B cell (primary cell): ENCODE results near the gene APLP2. TPM values are rescaled to one million over a fixed set of nuclear protein-coding genes. Genes with fewer than 3 reads are reported as not detected.
"Not testable (repeated sequence)": the region's sequence is repeated elsewhere in the genome, so short reads cannot be mapped to it uniquely, and the experiment has no call there.

Experiments used
- ATAC-seq: fragments of 200-7000 bp; cut with Tn5 transposase; one replicate; pipeline ENCODE4 v1.10.0; 2021; ENCODE audit warnings: low read depth, mild to moderate bottlenecking, moderate number of reproducible peaks, moderate library complexity
- CTCF ChIA-PET: fragments of 350-600 bp; sonication (Branson Sonifier 250); formaldehyde crosslinking; loops from one replicate; lab custom pipeline; 2021; ENCODE audit warnings: antibody characterized with exemption, inconsistent platforms; lab: Charles Lee
- POLR2A ChIA-PET: fragments of 350-600 bp; sonication (Branson Sonifier 250); formaldehyde crosslinking; loops from one replicate; lab custom pipeline; 2021; ENCODE audit warnings: antibody characterized with exemption; lab: Charles Lee
- DNase-seq: peaks from one replicate; pipeline ENCODE4 v3.0.0; 2013
- H2AFZ ChIP-seq: 2 replicates; pipeline ENCODE4 v1.6.1; 2012; ENCODE audit warnings: mild to moderate bottlenecking, low read depth, low read length; ENCODE audit not compliant: insufficient read depth, poor library complexity, severe bottlenecking
- H3K27ac ChIP-seq, 2 donors: 1 replicate in 1 of 2; 2 replicates in 1 of 2; pipeline ENCODE4 v1.5.1; 2012 to 2013; ENCODE audit warnings: low read length in 2 of 2, mild to moderate bottlenecking in 2 of 2, moderate library complexity in 1 of 2
- H3K27me3 ChIP-seq, 4 experiments: fragments of 200-600 bp in 1 of 4; sonication (generic) in 1 of 4; replicated peaks in 1 of 4; 1 replicate in 2 of 4; 2 replicates in 2 of 4; pipeline versions ENCODE4 v1.6.1 to v1.7.0; 2013 to 2016; ENCODE audit warnings: low read length in 3 of 4, mild to moderate bottlenecking in 2 of 4, mixed read lengths in 1 of 4, moderate library complexity in 1 of 4; ENCODE audit not compliant: insufficient read depth in 4 of 4, control insufficient read depth in 3 of 4; ENCODE audit errors: control extremely low read depth in 1 of 4
- H3K36me3 ChIP-seq, 2 experiments: replicated peaks in 1 of 2; 1 replicate in 1 of 2; 2 replicates in 1 of 2; pipeline versions ENCODE4 v1.6.1 to v1.7.1; 2013; ENCODE audit warnings: low read length in 1 of 2; ENCODE audit not compliant: insufficient read depth in 2 of 2, control insufficient read depth in 1 of 2; ENCODE audit errors: control extremely low read depth in 1 of 2, extremely low read depth in 1 of 2
- H3K4me1 ChIP-seq, 2 donors: fragments of 200-600 bp in 1 of 2; sonication (generic) in 1 of 2; 1 replicate in 1 of 2; 2 replicates in 1 of 2; pipeline versions ENCODE4 v1.5.1 to v1.6.1; 2013 to 2017; ENCODE audit warnings: low read length in 2 of 2; ENCODE audit not compliant: control insufficient read depth in 2 of 2, insufficient read depth in 2 of 2
- H3K4me2 ChIP-seq: replicated peaks from 2 replicates; pipeline ENCODE3; 2012; ENCODE audit warnings: mild to moderate bottlenecking, low read depth, low read length; ENCODE audit not compliant: poor library complexity, severe bottlenecking
- H3K4me3 ChIP-seq, 5 experiments: fragments of 200-600 bp in 1 of 5; sonication (generic) in 1 of 5; 1 replicate in 3 of 5; 2 replicates in 2 of 5; pipeline versions ENCODE4 v1.5.1 to v1.7.0; 2011 to 2016; ENCODE audit warnings: low read length in 4 of 5, mild to moderate bottlenecking in 4 of 5, low read depth in 2 of 5, control low read depth in 1 of 5, moderate library complexity in 1 of 5; ENCODE audit not compliant: insufficient read depth in 1 of 5; ENCODE audit errors: control extremely low read depth in 1 of 5, extremely low read depth in 1 of 5
- H3K79me2 ChIP-seq: fragments of 200-600 bp; sonication (generic); one replicate; pipeline ENCODE4 v1.6.0; 2016; ENCODE audit warnings: low read length; ENCODE audit not compliant: control insufficient read depth, insufficient read depth
- H3K9ac ChIP-seq: fragments of 200-600 bp; sonication (generic); 2 replicates; pipeline ENCODE4 v1.6.1; 2017; ENCODE audit warnings: mild to moderate bottlenecking, low read length, moderate library complexity
- H3K9me3 ChIP-seq, 3 donors: one replicate each; pipeline versions ENCODE4 v1.6.1 to v1.7.1; 2013; ENCODE audit warnings: low read length in 2 of 3; ENCODE audit not compliant: control insufficient read depth in 2 of 3, insufficient read depth in 1 of 3; ENCODE audit errors: control extremely low read depth in 1 of 3
- H4K20me1 ChIP-seq: 2 replicates; pipeline ENCODE4 v1.6.0; 2012; ENCODE audit warnings: mild to moderate bottlenecking, low read length; ENCODE audit not compliant: insufficient read depth, control insufficient read depth, poor library complexity, severe bottlenecking
- H3K27ac Mint-ChIP-seq: one replicate; pipeline ENCODE4 v1.8.0; 2021; ENCODE audit warnings: mixed read lengths
- H3K27me3 Mint-ChIP-seq: one replicate; pipeline ENCODE4 v1.8.0; 2021; ENCODE audit warnings: mixed read lengths
- H3K4me1 Mint-ChIP-seq: one replicate; pipeline ENCODE4 v1.8.0; 2021; ENCODE audit warnings: mixed read lengths
- H3K4me3 Mint-ChIP-seq: one replicate; pipeline ENCODE4 v1.8.0; 2021; ENCODE audit warnings: mixed read lengths
- H3K9me3 Mint-ChIP-seq: one replicate; pipeline ENCODE4 v1.8.0; 2022; ENCODE audit warnings: mixed read lengths; ENCODE audit not compliant: insufficient read depth
- CTCF ChIP-seq: fragments of 200-600 bp; IDR thresholded peaks from one replicate; pipeline ENCODE4 v1.8.0; 2022; ENCODE audit warnings: antibody characterized with exemption, mild to moderate bottlenecking
- EZH2 ChIP-seq: IDR thresholded peaks from 2 replicates; pipeline ENCODE4 v1.6.1; 2012; ENCODE audit warnings: borderline replicate concordance, low read depth, mild to moderate bottlenecking, moderate library complexity, low read length; ENCODE audit not compliant: insufficient read depth, poor library complexity, severe bottlenecking
- WGBS: methylation state at CpG from one replicate; pipeline ENCODE4 v1.1.5; 2013; ENCODE audit warnings: missing lambda C conversion rate; ENCODE audit not compliant: insufficient coverage; 5-methylcytosine and 5-hydroxymethylcytosine counted together
- intact Hi-C: fragments of 100-400 bp; cut with micrococcal nuclease; formaldehyde crosslinking; loops from one replicate; pipeline ENCODE4 v1.10.0; 2022
- polyA minus RNA-seq: library from RNA; depleted of rRNA, polyadenylated mRNA; stranded (reverse); fragments of >200 nt; gene quantifications from 2 replicates; pipeline ENCODE4 v1.2.3, GENCODE V29; 2012
- polyA plus RNA-seq: library from polyadenylated mRNA; depleted of rRNA; stranded (reverse); fragments of >200 nt; gene quantifications from 2 replicates; pipeline ENCODE4 v1.2.3, GENCODE V29; 2012
- total RNA-seq, 2 donors: library from RNA; stranded (reverse); fragments of 120-200 nt in 1 of 2; gene quantifications; 1 replicate in 1 of 2; 2 replicates in 1 of 2; pipeline versions ENCODE4 v1.2.3 to v1.2.4, GENCODE V29; 2013 to 2022

APLP2 gene
- total RNA-seq, result 102 and 111 TPM in 2 replicates
- 183 TPM for total RNA-seq (2013)
- polyA plus RNA-seq, result 84.2 and 184 TPM in 2 replicates
- polyA minus RNA-seq, result 110 and 137 TPM in 2 replicates

GRCh38 chr11:130069659-130070108 is at the start of gene APLP2:
TSS of gene APLP2 (plus strand) at chr11:130069894. CDS start at chr11:130069978, 84 bp downstream.
- Mint-ChIP-seq H3K27me3 (peaks cover 11% of the 10 kb centered on the region), H3K4me1 (peaks cover 36% of the 10 kb centered on the region), H3K4me3 (peak within 1 kb of the TSS; percentile 98), H3K27ac (peak within 1 kb of the TSS; percentile 96), H3K9me3 (no peaks in the 10 kb centered on the region)
- ChIA-PET CTCF (interaction anchor here (0.8 to 3.2 kb wide), 3 partner anchors 62 to 77 kb away, joined by 3 to 29 read pairs (median 15); partner anchors contain the start of gene PRDM10), POLR2A (interaction anchor here (0.9 to 2.8 kb wide), 3 partner anchors 48 to 77 kb away, joined by 3 to 23 read pairs (median 3); partner anchors contain the start of gene PRDM10)
- under 1% methylated on average over 50 of the region's 51 CpGs for WGBS
- Histone ChIP-seq H3K4me3 (peak within 1 kb of the TSS; percentile 64 to 90 (median 81)), H3K36me3 (no peaks in the 10 kb centered on the region), H3K9me3 (no peaks in the 10 kb centered on the region), H4K20me1 (peaks cover 13% of the 10 kb centered on the region), H3K4me2 (peak within 1 kb of the TSS; percentile 97), H3K9ac (peak within 1 kb of the TSS; percentile 83), H3K4me1 (peaks cover 22 to 26% of the 10 kb centered on the region in 2 donors), H2AFZ (peak within 1 kb of the TSS; percentile 94), H3K27me3 (peaks cover 0 to 3% (median 0%) of the 10 kb centered on the region in 4 experiments), H3K79me2 (peaks cover 49% of the 10 kb centered on the region), H3K27ac (peak within 1 kb of the TSS; percentile 58 to 73)
- TF ChIP-seq EZH2 (no peak), CTCF (no peak)
- intact Hi-C loops, result loop anchor here (1.0 to 2.0 kb wide), 5 partner anchors 49 to 246 kb away; partner anchors contain the start of gene NFRKB
- peak; percentile 98 for DNase-seq
- ATAC-seq, result peak; percentile 94

DNA sequence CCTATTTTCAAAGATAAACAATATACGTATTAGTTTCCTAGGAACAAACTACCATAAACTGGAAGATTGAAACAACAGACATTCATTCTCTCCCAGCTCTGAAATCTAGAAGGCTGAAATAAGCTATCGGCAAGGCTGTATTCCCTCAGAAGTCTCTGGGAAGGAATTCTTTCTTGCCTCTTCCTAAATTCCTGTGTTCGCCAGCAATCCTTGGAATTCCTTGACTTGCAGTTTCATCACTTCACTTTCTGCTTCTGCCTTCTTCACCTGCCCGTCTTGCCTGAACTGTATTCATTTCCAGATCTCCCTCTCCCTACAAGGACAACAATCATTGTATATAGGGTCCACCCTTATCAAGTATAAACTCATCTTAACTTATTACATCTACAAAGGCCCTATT is 49.4 kb upstream of the APLP2 start:
- Histone ChIP-seq H3K27me3 (peaks cover 0 to 32% (median 16%) of the 10 kb centered on the region in 4 experiments), H3K9ac (no peak overlapping the region), H3K36me3 (no peaks in the 10 kb centered on the region), H4K20me1 (no peaks in the 10 kb centered on the region), H3K4me2 (no peak overlapping the region), H3K79me2 (no peaks in the 10 kb centered on the region), H2AFZ (no peak overlapping the region), H3K4me1 (peaks cover 7 to 9% of the 10 kb centered on the region in 2 donors), H3K4me3 (no peak overlapping the region), H3K9me3 (peaks cover 0 to 14% (median 3%) of the 10 kb centered on the region in 3 donors), H3K27ac (no peak overlapping the region)
- ATAC-seq (no peak), DNase-seq (no peak)
- POLR2A ChIA-PET, result no interaction called here
- CTCF ChIA-PET, result no interaction called here
- 92% methylated on average over 3 of the region's 4 CpGs for WGBS
- peaks cover 13% of the 10 kb centered on the region for H3K4me1 Mint-ChIP-seq
- H3K27ac Mint-ChIP-seq, result no peak overlapping the region
- peaks cover 49% of the 10 kb centered on the region for H3K27me3 Mint-ChIP-seq
- H3K4me3 Mint-ChIP-seq, result no peak overlapping the region
- no peak for TF ChIP-seq CTCF
- no peak for TF ChIP-seq EZH2
- intact Hi-C loops, result no loop called here
- H3K9me3 Mint-ChIP-seq, result peaks cover 4% of the 10 kb centered on the region

- DNase-seq, H3K9ac ChIP-seq, POLR2A ChIA-PET, H3K4me3 Mint-ChIP-seq, H3K27ac ChIP-seq, H2AFZ ChIP-seq, H4K20me1 ChIP-seq, H3K36me3 ChIP-seq, H3K4me1 ChIP-seq, H3K9me3 Mint-ChIP-seq, CTCF ChIA-PET, intact Hi-C loops, H3K79me2 ChIP-seq, H3K4me2 ChIP-seq, H3K27ac Mint-ChIP-seq, H3K4me3 ChIP-seq, ATAC-seq: not testable (repeated sequence)
- Mint-ChIP-seq H3K27me3 (peaks cover 49% of the 10 kb centered on the region), H3K4me1 (peaks cover 13% of the 10 kb centered on the region)
- Histone ChIP-seq H3K9me3 (peaks cover 0 to 12% (median 0%) of the 10 kb centered on the region in 3 donors), H3K27me3 (peaks cover 0 to 37% (median 21%) of the 10 kb centered on the region in 4 experiments)
- over 99% methylated on average over 28 of the region's 38 CpGs for WGBS
These were observed 48.1 kb upstream of the APLP2 start for GRCh38 chr11:130021606-130022005.
